NCI-H345 treated with DMSO at 0.1 percent for 48 hours (cell line): Measurements from ENCODE around the gene POMGNT1.

Experiments
- DNase-seq: peaks from one replicate; lab custom pipeline; 2025; ENCODE audit not compliant: unreplicated experiment; lab: John Stamatoyannopoulos, UW

POMGNT1 gene

DNA sequence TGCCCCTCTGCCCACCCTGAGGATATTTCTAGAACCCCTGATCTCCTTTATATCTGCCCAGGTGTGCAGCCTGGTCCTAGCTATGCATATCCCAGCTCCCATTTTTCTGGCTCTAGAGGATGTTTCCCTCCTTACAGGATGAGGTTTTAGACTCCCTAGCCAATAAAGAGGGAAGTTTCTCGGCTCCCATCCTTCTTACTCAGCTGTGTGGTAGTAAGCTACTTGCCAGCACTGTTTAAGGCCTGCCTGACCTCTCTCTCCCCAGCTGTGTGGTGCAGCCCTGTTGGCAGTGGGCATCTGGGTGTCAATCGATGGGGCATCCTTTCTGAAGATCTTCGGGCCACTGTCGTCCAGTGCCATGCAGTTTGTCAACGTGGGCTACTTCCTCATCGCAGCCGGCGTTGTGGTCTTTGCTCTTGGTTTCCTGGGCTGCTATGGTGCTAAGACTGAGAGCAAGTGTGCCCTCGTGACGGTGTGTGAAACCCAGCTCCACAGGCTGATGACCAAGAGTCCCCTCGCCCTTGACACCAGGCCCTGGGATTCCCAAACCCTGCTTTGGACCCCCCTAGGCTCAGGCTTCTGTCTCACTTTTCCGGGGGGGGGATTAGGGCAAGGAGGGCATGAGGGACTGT lies 14.2 kb downstream of the POMGNT1 start:
- DNase-seq: no peak

DNA sequence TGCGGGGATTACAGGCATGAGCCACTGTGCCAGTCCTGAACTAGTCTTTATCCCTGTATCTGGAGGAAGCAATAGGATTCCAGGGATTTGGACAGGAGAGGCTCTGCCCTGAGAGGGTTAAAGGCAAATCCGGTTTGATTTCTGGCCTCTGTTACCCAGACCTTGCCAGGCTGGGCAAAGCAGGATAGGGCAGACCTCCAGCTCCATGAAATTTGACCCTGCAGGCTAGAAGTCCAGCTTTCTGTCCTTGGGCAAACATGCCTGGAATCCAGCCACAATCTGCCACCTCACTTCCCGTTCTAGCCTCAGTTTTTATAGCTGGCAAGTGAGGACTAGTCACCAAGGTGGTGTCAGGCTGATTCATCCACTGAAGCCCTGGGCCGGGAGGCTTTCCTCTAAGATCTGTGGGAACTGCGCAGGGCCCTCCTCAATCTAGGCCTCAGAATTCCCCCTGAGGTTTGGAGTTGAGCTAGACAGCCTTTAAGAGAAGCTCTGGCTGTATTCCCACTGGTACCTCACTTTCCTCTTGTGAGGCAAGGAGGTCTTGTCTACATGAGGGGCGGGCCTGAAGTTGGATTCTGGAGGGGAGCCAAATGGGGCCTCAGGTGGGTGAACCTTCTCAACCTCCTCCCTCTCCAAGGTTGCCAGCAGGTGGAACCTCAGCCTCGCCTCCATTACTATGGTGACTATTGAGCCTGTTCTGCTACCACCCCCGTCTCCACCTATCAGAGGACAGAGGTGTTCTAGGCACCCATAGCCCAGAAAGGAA lies 15.0 kb downstream of the POMGNT1 start:
- DNase-seq: peak; percentile 48

DNA sequence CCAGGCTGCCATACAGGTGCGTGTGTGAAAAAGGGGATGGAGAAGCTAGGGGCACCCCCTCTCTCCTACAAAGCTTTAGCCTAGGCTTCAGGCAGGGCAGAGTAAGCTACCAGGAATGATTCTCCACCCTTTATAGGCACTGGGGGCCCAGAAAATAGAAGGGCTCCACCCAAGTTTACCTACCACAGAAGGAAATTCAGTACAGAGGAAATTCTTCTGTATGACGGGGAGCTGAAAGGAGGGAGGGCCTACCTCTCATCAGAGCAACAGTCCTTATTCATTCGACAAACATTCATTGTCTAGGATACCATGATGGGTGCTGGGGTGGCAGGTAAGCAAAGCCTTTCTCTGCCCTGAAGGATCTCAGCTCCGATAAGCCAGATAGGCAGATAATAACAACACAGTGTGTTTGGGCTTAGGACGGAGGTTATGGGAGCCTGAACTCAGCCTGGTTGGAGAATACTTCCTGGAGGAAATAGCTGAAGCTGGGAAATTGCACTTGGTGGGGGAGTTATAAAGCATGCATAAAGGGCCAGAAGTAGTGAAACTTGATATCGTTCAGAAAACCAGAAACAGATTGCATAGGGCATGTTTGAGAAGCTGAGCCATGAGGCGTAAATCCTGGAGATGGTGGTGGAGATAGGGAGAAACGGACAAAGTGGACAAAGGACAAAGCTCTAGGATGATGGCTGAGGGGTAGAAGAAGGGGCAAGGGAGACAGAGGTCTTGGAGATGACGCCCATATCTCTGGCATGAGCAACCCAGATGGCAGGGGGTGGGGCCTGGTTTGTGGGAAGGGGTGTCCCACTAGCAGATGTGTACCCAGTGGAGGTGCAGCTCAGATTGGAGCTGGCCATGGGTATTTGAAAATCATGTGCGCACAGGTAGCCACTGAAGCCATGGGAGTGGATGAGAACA lies 16.6 kb downstream of the POMGNT1 start:
- no peak for DNase-seq

DNA sequence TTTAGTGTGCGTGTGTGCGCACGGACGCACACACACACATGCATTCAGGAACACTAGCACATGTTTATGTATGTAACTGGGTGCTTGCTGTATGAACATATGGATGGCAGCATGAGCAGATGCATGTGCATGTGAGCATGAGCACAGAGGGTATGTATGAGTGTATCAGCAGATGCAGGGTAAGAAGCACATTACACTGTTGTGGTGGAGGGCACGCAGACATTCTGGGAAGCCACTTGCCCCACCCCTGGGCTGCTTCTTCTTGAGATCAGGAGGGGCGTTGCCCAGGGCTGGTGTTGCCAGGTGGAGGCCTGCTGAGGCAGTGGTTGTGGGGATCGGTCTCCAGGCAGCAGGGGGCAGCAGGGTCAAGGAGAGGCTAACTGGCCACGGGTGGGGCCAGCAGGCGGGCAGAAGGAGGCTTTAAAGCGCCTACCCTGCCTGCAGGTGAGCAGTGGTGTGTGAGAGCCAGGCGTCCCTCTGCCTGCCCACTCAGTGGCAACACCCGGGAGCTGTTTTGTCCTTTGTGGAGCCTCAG lies 18.1 kb downstream of the POMGNT1 start:
- DNase-seq: no peak

DNA sequence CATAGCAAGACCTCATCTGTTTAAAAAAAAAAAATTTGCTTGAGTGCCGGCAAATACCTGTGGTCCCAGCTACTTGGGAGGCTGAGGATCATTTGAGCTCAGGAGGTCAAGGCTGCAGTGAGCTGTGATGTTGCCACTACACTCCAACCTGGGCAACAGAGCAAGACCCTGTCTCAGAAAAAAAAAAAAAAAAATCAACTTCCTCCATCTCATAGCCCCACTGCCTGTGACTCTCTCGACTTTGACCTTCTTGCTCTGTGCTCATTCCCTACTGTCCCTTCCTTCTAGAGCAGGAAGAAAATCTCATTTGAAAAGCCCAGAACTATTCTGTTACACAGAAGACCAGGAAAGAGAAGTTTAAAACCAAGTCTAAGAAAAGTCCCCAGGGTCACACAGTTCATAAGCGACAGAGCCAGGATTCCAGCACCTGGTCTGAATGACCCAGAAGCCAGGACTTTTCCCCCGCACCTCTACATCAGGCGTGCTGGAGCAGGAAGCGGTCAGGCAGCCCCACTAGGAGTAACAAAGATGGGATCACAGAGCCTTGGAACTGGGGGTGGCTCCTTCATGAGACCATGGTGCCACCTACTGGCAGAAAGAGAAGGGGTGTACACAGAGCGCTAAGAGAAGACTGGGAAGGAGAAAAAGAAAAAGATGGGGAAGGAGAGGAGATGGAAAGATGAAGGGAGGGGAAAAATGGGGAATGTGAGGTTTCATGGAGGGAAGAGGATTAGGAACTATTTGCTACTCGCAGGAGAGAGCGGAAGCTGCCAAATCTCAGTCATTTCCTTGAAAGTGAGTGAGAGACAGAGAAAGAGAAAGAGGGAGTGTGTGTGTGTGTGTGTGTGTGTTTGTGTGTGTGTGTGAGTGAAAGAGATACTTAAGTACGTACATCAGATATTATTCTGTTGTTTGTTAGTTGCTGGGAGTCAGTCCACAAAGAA lies 18.8 kb downstream of the POMGNT1 start:
- peak; percentile 71 for DNase-seq

DNA sequence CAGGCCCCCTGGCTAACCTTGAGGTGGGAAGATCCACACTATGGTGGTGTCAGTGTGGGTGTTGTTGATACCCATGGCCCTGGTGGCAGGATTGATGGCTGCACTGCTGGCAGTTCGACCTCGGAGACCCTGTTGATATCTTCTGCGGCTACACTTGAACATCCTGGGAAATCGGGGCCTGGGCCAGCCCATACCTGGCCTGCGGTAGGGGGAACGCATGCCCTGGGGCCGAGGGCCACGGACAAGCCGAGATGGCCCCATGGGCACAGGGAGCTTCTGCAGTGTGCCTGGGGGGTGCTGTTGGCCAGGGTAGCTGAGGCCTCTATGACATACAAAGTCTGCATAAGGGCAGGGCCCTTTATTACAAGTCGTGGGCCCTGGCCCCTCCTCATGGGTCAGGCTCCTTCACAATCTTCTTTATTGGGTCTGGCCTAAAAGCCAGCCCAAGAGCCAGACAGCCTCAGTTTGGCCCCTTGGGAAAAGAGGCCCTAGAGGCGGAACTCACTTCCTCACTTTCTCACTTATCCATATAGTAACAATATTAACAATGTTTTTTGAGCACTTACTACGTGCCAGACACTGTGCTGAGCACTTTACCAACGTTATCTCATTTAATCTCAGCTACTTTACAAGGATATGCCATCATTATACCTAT lies 21.9 kb downstream of the POMGNT1 start, which contains the start of gene P3R3URF:
Gene P3R3URF (minus strand): TSS at position 278 of the 655 bp plus-strand sequence. CDS start 17 bp downstream, at position 261.
- DNase-seq: no peak

DNA sequence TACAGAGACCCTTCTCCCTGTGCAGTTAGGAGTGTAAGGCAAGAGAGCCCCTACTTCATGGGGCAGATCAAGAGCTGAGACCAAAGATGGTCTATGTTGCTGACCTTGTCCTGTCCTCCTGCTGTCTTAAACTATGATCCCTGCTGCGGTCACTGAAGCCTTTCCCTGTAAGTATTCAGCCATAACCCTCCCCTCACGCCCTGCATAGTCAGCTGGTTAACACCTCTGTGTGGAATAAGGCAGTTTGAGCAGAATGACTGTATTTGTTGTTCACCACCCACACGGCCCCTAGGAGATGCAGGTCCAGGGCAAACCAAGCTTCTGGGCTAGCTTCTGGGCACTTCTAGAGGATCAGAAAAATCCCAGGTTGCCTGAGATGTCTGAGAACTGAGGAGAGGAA lies 23.0 kb downstream of the POMGNT1 start:
- no peak for DNase-seq

DNA sequence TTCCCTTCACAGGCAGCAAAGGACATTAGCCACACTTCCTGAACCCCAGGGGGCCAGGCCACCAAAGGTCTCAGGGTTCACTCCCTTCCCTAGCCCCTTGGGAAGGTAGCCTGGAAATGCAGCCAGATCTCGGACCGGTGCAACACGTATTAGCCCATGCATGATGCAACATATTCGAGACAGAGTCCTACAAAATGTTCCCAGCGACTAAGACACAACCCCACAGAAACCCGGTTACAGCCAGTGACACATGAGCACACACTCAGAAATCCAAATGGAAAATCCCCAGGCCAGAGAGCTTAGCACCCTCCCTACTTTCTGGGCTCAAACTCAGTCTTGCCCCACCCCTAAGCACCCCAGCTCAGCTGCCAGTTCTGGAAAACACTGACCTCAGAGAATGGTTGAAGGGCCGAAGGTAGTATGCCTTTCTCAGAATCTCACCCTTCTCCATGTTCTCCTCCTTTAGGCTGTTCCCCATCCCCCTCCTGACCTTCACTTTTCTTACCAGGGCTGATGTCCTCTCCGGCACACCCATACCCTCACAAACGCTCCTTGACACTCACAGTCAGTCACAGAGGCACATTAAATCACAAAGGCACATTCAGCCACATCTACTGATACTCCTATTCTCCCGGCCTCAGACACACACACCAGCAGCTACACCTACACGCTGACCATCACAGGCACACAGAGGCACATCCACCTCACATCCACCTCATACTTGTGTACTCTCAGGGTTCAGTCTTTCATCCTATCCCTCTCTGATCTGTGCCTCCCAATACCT lies 23.6 kb downstream of the POMGNT1 start, which contains the start of gene TSPAN1:
Gene TSPAN1 (plus strand): TSS at position 640 of the 784 bp plus-strand sequence. CDS start 6,021 bp downstream, outside the sequence.
- DNase-seq: no peak

DNA sequence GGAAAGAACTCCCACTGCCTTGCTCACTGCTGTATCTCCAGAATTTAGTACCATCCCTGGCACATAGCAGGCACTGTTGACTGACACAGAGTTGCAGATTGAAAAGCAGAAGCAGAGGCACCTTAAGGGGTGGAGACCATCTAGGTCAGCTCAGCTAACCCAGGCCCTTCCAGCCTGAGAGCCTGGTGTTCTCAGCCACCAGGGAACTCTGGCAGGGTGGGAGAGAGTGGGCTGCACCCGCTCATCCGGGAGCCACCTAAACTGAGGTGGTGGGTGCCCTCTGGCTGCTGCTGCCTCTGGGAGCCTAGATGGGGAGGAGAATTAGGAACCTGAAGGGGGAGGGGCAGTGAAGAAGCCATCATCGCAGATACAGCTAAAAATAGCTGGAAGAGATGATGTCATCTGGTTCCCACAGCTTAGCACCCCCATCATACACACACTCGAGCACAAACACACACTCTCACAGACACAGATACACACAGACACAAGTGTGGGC lies 24.8 kb downstream of the POMGNT1 start:
- no peak for DNase-seq

DNA sequence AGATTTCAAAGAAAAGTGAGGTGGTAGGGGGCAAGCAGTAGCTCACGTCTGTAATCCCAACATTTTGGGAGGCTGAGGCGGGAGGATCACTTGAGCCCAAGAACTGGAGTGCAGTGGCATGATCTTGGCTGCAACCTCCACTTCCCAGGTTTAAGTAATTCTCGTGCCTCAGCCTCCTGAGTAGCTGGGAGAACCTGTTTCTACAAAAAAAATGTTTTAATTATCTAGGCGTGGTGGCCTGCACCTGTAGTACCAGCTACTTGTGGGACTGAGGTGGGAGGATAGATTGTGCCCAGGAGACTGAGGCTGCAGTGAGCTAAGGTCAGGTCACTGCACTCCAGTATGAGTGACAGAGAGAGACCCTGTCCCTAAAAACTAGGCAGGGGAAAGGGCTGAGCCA lies 25.9 kb downstream of the POMGNT1 start:
- DNase-seq: no peak

DNA sequence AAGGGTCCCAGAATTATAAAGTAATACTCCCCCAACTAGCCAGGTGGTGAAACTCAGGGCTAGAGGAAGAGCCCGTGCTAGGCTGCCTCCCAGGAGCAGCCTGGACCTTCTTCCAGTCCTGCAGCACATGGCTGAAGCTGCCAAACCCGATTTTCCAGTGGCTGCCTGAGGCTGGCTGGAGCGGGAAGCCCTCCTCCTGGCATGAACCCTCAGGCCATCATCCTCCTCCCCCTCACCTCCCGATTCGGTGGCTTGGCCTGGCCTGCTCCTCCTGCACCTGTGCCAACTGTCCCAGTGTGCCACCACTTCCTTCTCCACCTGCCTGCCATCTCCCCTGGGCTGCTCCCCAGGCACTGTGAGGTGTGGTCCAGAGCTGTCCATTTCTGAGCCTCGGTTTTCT lies 26.4 kb downstream of the POMGNT1 start:
- DNase-seq: no peak

DNA sequence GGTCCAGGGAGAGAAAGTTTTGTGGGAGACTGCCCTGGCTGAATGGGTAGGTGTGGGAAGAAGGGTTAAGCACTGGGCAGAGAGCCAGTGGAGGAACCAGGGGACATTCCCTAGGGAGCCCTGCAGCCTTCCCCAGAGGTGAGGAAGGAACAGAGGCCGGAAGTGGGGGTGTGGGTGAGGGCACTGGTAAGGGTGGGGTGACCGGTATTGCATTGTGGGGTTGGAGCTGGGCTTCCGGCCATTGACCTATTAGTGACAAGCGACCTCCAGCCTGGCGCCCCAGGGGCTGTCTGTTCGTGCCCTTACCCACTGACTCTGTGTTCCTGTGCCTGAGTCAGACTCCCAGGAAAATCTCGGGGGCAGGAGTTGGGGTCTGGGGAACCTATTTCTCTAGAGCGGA lies 26.9 kb downstream of the POMGNT1 start:
- no peak for DNase-seq

DNA sequence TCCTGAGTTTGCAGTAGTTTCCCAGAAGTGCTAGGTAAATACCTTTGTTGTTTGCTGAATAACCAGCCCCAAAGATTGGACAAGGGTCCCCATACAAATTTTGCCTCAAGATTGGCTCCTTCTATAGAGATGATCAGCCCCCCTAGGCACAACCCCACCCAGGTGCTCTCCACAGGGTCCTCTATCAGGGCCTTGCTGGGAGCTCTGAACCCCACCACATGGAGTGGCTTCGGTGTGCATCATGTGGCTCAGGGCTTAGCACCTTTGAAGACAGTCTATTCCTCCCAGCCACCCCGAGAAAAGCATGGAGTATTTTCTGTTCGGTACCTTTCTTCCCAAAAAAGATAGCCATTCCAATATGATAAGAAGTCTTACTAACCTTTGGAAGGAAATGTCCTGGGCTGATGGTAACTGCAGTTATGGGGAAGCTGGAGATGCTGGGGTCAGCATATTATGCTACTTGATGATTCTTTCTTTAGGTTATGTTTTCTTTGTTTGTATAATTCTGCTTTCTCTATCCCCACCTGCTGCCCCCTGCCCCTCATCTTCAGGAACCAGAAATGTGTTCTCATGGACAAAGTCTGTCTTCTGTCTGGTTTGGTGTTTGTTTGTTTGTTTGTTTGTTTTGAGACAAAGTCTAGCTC lies 28.3 kb downstream of the POMGNT1 start:
- no peak for DNase-seq

DNA sequence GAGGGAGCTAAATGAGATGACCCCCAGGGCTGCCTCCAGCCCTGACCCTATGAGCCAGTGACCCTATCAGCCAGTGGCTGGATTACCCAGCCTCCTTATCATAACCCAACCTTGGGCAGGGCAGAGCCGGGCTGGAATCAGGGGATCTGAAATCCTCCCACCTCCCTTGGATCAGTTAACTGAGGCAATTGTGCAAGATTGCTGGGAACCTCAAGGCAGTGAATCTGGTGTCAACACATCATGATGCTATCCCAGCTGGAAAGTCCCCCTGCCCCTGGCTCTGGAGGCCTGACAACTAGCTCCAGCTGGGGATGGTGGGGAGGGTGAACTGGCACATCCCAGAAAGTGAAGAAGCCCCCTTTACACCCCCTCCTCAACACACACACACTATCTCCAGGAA lies 29.8 kb downstream of the POMGNT1 start:
- no peak for DNase-seq

DNA sequence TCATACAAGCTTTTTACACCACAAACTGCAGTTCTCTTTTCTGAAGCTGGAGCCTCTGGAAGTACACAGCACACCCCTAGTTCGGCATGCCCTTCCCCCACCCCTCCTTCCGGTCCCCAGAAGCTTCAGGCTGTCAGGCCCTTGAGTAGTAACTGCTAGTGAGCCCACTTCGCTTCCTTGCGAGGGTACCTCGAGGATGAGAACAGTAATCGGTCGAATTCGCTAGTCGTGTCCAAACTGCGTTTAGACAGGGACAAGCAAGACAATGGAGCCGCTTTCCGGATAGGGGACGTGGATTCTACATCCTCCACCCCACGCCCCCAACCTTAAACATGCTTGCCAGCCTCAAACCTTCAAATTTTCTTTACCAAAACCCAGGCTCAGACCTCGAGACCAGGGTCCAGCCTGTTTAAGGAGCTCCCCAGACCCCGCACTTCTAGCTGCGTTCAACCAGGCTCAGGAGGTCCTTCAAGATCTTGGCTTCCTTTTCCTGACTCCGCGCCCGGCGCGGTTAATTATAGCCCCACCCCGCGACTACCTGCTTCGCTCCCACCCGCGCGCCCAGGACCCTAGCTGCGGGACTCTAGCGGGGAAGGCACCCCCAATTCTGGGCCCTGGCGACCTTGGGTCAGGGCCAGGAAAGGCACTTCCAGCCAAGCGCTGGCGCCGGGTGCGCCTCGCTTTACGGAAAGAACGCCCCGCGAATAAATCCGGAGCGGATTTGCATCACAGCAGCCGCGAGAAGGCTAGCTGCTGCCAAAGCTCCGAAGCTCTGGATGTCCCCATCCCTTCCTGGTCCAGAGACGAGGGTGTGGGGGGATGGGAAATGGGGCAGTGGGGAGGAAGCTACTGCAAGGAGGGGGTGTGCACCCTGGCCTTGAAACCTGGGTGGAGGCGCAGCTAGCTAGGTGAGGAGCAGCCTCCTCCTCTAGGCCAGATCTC lies 31.4 kb downstream of the POMGNT1 start:
- DNase-seq: no peak

DNA sequence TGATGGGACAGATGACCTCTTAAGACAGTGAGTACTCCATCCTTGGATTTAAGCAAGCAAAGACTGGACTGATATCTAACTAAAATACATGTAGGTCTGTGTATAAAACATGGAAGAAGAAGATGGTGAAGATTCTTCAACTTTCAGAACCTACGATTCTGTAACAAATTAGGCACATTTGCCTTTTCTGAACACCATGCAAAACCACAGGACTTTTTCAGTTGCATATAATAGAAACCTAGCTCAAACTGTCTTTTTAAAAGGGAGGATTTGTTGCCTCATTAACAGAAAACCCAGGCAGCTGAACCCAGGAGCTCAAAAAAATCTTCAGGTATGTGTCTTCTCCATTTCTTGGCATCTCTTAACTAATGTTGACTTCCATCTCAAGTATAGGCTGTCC lies 38.0 kb downstream of the POMGNT1 start:
- DNase-seq: no peak

DNA sequence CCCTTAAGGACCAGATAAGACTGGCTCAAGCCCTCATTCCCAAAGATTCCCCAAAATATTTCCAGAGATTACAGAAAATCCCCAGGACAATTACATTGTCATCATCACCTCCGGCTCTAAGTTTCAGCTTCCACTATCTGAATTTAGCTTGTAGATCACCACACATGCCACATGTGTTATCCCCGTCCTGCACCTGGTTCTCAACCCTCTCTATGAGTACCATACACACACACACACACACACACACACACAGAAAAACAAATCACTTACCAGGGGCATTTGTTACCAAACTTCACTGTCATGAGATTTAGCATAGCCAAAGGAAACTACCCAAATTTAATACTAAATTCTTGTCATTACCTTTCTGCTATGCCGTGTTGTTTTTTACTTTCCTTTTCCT lies 38.7 kb downstream of the POMGNT1 start:
- no peak for DNase-seq
